ENCODE data around the gene ACSBG1.

Gene ACSBG1

DNA sequence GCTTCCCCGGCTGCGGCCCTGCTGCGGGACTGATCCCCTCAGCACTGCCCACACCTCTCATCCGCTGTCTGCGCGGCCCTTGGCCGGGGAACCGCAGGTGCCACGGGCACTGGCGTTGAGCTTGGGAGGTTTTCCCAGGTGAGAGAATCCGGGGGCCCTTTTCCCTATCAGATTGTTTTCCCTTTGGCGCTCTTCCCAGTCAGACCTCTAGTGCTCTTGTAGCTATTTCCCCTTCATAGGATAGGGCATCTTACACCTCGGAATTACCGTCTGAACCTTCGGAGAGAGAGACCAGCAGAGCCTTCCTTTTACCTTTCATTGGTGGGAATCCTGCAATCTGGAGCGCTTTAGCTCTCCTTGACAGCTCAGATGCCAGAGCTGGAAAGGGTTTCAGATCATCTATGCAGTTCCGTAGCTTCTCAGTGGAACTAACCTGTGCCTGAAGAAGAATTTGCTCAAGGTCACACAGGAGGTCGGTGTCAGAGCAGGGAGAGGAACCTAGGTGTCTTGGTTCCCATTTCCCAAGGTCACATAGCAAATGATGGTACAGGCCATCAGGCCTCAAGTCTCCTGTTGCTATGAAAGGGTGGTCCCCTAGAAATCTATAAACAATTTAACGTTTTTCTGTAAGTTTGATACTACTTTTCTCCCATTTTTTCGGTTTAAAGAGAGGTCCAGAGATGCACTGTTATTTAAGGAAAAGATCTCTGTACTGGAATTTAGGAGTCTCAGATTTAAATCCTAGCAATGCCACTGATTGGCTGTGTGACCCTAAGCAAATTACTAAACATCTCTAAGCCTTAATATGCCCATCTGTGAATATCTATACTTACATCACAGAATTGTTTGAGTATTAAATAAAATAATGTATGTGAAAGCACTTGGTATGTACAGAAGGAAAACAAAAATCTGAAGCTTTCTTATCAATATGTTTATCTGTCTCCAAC lies 84.3 kb downstream of the ACSBG1 start:
- H3K9ac ChIP-seq = peak overlapping the region; percentile 94
- H3K27ac ChIP-seq = peak overlapping the region; percentile 84
- TF ChIP-seq Cebpa-rat (IDR thresholded peaks at IDR 0.05) = no peak
- H4K20me1 ChIP-seq = peaks cover 47% of the 10 kb centered on the region
- H3K27me3 ChIP-seq = no peaks in the 10 kb centered on the region
- no peaks in the 10 kb centered on the region for H3K9me3 ChIP-seq
- peak overlapping the region; percentile 98 for H3K4me3 ChIP-seq
- H3K4me1 ChIP-seq = peaks cover 30% of the 10 kb centered on the region
- peak overlapping the region; percentile 93 for H3K4me2 ChIP-seq
- 0 out of 2 replicates have a peak, but pooled peaks cover 12% of the 10 kb centered on the region for H3K36me3 ChIP-seq

- Histone ChIP-seq H3K36me3 (0 out of 2 replicates have a peak, but pooled peaks cover 7% of the 10 kb centered on the region), H3K27me3 (no peaks in the 10 kb centered on the region), H3K27ac (peak within 1 kb of the TSS; percentile 84), H3K4me1 (peaks cover 30% of the 10 kb centered on the region), H4K20me1 (peaks cover 38% of the 10 kb centered on the region), H3K4me2 (peak within 1 kb of the TSS; percentile 93), H3K4me3 (peak within 1 kb of the TSS; percentile 98), H3K9me3 (no peaks in the 10 kb centered on the region), H3K9ac (peak within 1 kb of the TSS; percentile 94)
- TF ChIP-seq Cebpa-rat (IDR thresholded peaks at IDR 0.05) = no peak
Measured at GRCh38 chr15:78149068-78149804, 85.1 kb downstream of the ACSBG1 start, which contains the start of gene IDH3A. Gene IDH3A (plus strand): TSS chr15:78149362. CDS start chr15:78149404, 42 bp downstream.

GRCh38 chr15:78148392-78149067 lies 85.8 kb downstream of the ACSBG1 start:
- H3K27ac ChIP-seq = peak overlapping the region; percentile 62; the same call in 1 of the 2 replicates
- peaks cover 30% of the 10 kb centered on the region for H3K4me1 ChIP-seq
- H3K9ac ChIP-seq = peak overlapping the region; percentile 74

DNA sequence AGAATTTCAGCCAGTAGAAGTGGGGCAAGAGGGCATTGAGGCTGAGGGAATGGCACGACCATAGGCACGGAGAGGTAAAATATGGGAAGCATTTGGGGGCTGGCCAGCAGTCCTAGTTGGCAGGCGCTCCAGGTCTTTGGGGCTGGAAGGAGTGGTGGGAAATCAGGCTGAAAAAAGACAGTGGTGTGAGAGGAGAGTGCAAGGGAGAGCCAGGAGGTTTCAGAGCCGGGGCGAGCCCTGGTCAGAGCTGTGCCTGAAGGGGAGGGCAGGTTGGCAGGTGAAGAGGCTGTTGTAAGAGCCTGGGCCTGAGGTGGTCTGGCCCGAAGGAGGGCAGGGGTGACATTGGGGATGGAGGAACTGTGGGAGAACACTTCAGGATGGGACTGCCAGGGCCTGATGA lies 86.8 kb downstream of the ACSBG1 start:
- peaks cover 25% of the 10 kb centered on the region; the same call in 1 of the 2 replicates for H4K20me1 ChIP-seq
- peak overlapping the region; percentile 84 for H3K4me2 ChIP-seq

More at GRCh38 chr15:78148392-78149067, 85.8 kb downstream of the ACSBG1 start:
- Histone ChIP-seq H3K4me2 (peak overlapping the region; percentile 84), H4K20me1 (peaks cover 32% of the 10 kb centered on the region), H3K36me3 (0 out of 2 replicates have a peak, but pooled peaks cover 7% of the 10 kb centered on the region), H3K27me3 (no peaks in the 10 kb centered on the region), H3K4me3 (peak overlapping the region; percentile 98), H3K9me3 (no peaks in the 10 kb centered on the region)
- TF ChIP-seq Cebpa-rat (IDR thresholded peaks at IDR 0.05) = no peak

GRCh38 chr15:78146425-78147154 lies 87.8 kb downstream of the ACSBG1 start:
- no peak overlapping the region for H3K4me3 ChIP-seq
- H3K9ac ChIP-seq = no peak overlapping the region
- H3K27ac ChIP-seq = no peak overlapping the region
- peak; percentile 76 for TF ChIP-seq Cebpa-rat (IDR thresholded peaks at IDR 0.05)
- peaks cover 30% of the 10 kb centered on the region for H3K4me1 ChIP-seq
- H3K9me3 ChIP-seq = no peaks in the 10 kb centered on the region
- H3K36me3 ChIP-seq = no peaks in the 10 kb centered on the region
- H3K27me3 ChIP-seq = no peaks in the 10 kb centered on the region
- peaks cover 23% of the 10 kb centered on the region; the same call in 1 of the 2 replicates for H4K20me1 ChIP-seq
- H3K4me2 ChIP-seq = no peak overlapping the region

More for the DNA sequence above, 86.8 kb downstream of the ACSBG1 start:
- peaks cover 30% of the 10 kb centered on the region for H3K4me1 ChIP-seq
- H3K27ac ChIP-seq = no peak overlapping the region
- H3K36me3 ChIP-seq = no peaks in the 10 kb centered on the region
- no peaks in the 10 kb centered on the region for H3K27me3 ChIP-seq
- H3K9ac ChIP-seq = no peak overlapping the region
- TF ChIP-seq Cebpa-rat (IDR thresholded peaks at IDR 0.05) = no peak
- no peak overlapping the region for H3K4me3 ChIP-seq
- H3K9me3 ChIP-seq = no peaks in the 10 kb centered on the region

- H4K20me1 ChIP-seq = no peaks in the 10 kb centered on the region
- H3K4me3 ChIP-seq = no peak overlapping the region
- no peaks in the 10 kb centered on the region for H3K9me3 ChIP-seq
- H3K36me3 ChIP-seq = no peaks in the 10 kb centered on the region
- no peak overlapping the region for H3K27ac ChIP-seq
- H3K27me3 ChIP-seq = no peaks in the 10 kb centered on the region
- no peak overlapping the region for H3K9ac ChIP-seq
- no peak for TF ChIP-seq Cebpa-rat (IDR thresholded peaks at IDR 0.05)
- peaks cover under 1% of the 10 kb centered on the region; the same call in 1 of the 2 replicates for H3K4me1 ChIP-seq
- no peak overlapping the region for H3K4me2 ChIP-seq
Measured at GRCh38 chr15:78142332-78142731, 92.0 kb downstream of the ACSBG1 start.

DNA sequence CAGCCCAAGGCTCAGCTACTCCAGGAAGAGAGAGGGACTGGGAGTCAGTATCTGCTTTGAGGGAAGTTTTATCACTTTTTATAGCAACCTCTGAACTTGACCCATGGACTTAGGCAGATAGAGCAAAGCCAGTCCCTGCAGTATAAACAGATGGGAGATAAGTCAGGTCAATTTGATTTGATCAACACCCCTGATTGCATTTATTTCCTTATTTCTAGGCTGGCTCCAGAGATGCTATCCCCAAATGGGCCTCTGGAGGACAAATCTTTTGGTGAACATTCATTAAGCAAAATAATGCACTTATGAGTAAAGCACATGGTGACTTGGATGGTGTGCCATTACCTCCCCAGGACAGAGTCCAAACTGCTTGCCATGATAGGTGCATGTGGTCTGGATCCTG lies 94.1 kb downstream of the ACSBG1 start:
- Histone ChIP-seq H3K9ac (no peak overlapping the region), H3K4me2 (no peak overlapping the region), H3K36me3 (no peaks in the 10 kb centered on the region), H3K4me1 (no peaks in the 10 kb centered on the region), H3K27me3 (no peaks in the 10 kb centered on the region), H3K4me3 (no peak overlapping the region), H4K20me1 (no peaks in the 10 kb centered on the region), H3K9me3 (no peaks in the 10 kb centered on the region), H3K27ac (no peak overlapping the region)
- TF ChIP-seq Cebpa-rat (IDR thresholded peaks at IDR 0.05) = no peak

DNA sequence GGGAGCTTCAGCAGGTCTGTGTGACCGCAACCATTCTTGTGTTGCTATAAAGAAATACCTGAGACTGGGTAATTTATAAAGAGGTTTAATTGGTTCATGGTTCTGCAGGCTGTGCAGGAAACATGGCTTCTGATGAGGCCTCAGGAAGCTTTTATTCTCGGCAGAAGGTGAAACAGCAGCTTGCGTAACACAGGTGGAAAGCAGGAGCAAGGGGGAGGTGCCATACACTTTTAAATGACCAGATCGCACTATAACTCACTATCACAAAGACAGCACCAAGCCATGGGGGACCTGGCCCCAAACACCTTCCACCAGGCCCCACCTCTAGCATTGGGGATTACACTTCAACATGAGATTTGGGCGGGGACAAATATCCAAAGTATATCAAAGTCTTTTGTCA lies 94.8 kb downstream of the ACSBG1 start:
- no peaks in the 10 kb centered on the region for H4K20me1 ChIP-seq
- H3K27ac ChIP-seq = no peak overlapping the region
- H3K9ac ChIP-seq = no peak overlapping the region
- no peak overlapping the region for H3K4me3 ChIP-seq
- TF ChIP-seq Cebpa-rat (IDR thresholded peaks at IDR 0.05) = no peak
- H3K9me3 ChIP-seq = no peaks in the 10 kb centered on the region
- H3K4me1 ChIP-seq = no peaks in the 10 kb centered on the region
- no peaks in the 10 kb centered on the region for H3K27me3 ChIP-seq
- H3K4me2 ChIP-seq = no peak overlapping the region
- H3K36me3 ChIP-seq = no peaks in the 10 kb centered on the region

DNA sequence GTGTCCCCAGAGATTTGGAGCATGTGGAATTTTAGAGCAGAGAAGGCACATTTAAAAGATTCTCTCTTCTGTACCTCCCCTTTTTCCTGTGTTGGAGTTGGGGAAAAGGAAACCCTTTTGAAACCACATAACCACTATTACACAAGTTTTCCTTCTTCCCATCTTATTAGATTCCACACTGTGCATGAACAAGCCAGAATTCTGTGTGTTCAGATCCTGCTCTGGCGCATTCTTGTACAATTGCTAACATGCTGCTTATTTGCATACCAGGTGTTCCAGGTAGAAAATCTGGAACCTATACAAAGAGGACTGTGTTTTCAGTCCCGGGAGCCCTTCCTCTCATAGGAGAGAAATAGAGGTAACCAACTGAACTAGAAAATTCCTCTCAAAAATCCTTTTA lies 100.6 kb downstream of the ACSBG1 start:
- H3K9me3 ChIP-seq = no peaks in the 10 kb centered on the region
- H4K20me1 ChIP-seq = no peaks in the 10 kb centered on the region
- H3K27ac ChIP-seq = no peak overlapping the region
- H3K36me3 ChIP-seq = no peaks in the 10 kb centered on the region
- no peak for TF ChIP-seq Cebpa-rat (IDR thresholded peaks at IDR 0.05)
- no peak overlapping the region for H3K4me3 ChIP-seq
- no peak overlapping the region for H3K4me2 ChIP-seq
- H3K4me1 ChIP-seq = peaks cover 16% of the 10 kb centered on the region
- no peaks in the 10 kb centered on the region for H3K27me3 ChIP-seq
- H3K9ac ChIP-seq = no peak overlapping the region

Measured in BLaER1 (cell line).